HG03103 (cell line): ENCODE measurements around the gene ULK4.

ENCODE experiments used
- ATAC-seq: cut with Tn5 transposase; IDR thresholded peaks from one replicate; pipeline ENCODE4 v1.9.1; 2021; ENCODE audit warnings: low read depth; ENCODE audit not compliant: unreplicated experiment

Gene ULK4

DNA sequence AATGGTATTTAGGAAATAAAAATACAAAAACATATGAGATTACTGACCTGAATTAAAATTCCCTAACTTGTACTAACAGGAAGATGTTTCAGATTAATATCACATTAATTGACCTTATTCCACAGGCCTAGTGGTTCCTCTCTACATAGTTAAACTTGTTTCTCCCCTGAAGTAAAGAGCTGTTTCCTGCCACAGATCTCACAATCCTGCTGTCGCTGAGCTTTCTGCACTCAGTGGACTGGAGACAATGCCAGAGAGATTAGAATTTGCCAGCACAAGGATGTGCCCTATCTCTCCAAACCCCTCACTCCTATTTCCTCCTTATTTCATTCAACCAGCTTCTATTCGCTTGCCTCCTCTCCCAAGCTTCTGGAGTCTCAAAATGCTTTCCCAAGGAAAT, 632.0 kb downstream of the ULK4 start:
- no peak for ATAC-seq

DNA sequence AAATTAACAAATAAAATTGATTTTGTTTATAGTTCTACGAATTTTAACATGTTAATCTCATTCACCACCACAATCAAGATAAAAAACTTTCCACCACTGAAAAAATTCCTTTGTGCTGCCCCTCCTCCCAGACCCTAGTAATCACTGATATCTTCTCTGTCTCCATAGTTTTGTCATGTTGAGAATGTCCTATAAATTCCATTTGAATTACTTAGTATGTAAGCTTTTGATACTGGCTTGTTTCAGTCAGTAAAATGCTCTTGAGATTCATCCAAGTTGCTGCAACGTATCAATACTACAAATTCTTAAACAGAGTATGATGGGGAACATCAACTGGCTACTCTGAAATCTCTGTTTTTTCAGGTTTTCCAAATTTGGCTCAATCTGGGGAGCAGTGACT, 633.0 kb downstream of the ULK4 start:
- ATAC-seq, result no peak

DNA sequence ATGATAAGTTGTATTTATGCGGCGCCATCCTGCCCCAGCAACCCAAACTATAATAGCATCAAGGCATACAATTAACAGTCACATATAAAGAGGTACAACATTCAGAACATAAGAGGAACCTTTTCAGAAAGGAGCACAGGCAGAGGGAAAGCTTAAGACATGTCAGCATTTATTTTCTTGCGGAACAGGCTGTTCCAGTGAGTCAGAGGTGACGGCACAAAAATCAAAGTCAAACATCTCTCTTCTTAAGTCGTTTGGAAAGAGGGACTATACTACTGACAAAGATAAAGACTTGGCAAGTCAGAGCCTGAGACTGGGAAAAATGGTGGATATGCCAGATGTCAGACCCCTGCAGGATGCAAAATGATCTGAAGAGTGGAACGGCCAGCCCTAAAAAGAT, 634.2 kb downstream of the ULK4 start:
- ATAC-seq, result no peak

DNA sequence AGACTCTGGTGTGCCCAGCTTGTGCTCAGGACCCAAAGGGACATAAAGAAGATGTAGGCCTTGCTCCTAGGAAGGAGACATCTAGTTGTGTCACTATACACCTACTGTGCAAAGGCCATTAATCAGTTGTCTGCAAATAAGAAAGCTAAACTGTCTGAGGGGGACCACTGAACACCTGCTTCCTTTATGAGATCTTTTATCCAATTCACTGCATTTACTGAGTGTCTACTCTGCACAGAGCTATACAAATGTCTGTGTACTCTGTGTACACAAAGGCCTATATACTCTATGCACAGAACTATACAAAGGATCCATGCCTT, 637.8 kb downstream of the ULK4 start:
- no peak for ATAC-seq

DNA sequence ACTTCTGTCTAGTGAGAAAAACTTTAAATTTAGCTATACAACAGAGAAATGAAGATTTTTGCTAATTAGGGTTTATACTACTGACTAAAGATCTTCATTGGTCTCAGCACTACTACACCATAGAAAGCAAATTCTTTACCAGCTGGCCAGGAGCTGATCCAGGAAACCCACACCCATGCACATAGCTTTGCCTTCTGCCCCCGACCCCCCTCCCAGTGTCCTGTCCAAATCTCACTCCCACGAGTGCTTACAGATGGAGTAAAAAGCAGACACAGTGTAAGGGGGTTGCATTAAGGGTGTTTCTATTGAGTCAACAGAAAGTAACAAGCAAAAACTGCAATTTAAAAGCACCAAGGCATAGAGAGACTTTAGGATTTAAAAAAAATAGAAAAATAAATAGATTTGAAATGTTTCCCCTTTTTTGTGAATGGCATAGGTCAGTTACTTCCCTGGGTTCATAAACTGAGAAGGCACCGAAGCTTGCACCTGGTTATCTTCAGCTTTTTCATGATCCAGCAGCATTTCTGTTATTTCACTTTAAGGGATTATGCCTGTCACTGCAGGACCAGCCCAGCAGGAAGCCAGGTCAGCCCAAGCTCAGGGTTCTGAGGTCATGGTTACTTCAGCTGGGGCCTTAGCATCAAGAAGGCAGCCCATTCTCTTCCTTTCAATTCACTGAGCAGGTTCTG, 638.3 kb downstream of the ULK4 start:
- no peak for ATAC-seq

DNA sequence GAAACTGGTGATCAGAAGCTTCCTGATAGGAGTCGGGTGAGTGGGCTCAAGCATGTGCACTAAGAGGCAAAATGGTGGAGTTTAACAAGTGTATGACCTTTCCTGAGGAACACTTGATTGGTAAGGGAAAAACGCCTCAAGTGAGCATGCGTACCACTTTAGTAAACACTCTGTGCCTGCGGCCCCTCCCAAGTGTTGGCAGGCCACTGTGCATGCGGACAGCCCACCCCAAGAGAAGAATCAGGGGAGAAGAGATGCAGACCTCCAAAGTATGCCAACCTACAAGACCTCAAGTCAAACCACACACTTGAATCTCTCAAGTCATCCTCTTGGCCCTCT, 640.3 kb downstream of the ULK4 start:
- no peak for ATAC-seq

DNA sequence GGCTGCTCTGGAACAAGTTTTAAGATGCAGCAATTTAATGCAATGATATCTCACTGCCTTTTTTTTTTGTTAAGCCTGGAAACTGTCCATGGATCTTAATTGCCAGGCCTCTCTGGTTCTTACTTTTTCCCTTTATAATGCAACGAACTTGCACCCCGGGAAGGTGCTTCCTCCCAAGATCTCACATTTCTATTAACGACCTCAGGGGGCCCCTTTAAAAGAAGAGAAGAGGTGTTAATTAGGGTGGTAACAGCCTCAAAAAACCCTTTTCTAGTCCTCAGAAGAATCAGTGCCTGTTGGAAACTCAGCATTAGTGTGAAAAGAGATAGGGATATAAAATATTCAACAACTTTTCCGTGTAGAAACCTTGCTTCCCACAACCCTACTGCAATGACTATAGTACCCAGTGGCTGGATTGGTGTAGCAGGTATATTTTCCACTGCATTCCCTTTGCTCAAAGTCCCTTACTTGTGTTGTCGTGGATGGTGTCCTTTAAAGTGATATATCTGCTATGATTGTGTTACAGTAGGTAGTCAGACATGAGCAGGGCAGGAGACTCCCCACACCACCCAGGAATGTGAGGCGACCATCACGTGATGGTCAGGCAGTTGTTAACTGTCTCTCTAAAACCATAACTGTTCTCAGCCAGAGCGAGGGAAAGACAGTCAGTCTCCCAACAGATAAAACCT, 640.8 kb downstream of the ULK4 start:
- no peak for ATAC-seq

DNA sequence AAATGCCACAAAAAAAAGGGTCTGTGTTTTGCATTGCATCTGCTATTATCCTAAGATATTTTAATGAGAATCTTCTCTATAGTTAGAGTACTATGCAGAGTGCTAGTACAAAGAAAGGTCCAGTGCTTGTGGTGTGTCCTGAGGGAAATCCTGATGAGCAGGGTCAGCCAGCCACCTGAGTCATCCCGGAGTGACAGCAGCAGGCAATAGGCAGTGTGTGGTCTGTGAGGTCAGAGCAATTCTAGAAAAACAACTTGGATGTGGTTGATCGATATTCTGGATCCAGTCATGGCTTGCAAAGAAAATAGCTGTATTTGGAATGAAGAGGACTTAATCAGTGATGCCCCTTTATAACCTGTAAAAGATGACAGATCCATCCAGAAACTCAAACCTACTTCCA, 643.4 kb downstream of the ULK4 start:
- no peak for ATAC-seq

DNA sequence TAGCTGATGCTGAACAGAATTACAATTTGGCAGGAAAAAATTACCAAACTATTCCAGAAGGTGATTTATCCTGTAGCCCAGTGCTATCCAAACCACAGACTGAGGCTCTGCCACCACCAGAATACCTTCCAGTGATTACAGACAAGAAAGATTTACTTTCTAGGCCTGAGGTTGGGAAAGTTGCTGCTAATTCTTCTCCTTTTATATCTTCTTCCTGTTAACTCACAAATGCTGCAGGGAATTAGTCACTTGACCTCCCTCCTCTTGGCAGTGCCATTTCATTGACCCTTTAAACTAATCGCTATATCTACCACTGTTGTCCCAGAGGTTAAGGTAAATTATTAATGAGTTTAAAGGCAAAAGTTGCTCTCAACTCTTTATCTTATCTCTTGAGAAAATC, 644.2 kb downstream of the ULK4 start:
- ATAC-seq, result no peak

DNA sequence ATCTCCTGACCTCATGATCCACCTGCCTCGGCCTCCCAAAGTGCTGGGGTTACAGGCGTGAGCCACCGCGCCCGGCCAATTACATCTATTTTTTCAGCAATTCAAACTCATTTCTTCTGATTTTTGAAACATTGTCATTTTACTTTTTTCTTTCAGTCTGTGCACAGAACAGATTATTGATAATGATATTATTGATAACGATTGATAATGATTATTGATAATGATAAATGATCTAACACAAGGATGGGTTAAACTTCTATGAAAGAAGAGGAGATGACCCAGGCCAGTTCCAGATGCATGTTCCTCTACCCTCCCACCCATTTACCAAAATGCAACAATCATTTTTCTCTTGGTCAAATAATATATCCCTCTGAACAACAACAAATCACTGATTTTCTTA, 644.6 kb downstream of the ULK4 start:
- no peak for ATAC-seq

DNA sequence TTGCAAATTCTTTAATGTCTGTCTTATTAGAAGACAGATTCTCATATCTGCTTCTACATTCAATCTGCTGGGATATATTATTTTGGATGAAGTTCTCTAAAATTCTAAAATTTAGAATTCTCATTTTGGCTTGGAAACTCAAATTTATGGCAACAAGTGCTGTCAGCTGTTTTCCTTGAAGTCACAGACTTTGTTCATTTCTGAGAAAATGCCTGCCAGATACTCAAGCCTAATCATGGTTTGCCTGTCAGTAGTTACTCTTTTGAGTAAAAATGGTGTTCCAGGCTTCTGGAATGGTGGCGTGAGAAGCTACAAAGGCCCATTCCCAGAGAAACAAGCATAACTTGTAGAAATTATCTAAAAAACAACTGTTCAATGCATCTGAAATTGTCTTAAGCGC, 646.8 kb downstream of the ULK4 start:
- ATAC-seq, result no peak

DNA sequence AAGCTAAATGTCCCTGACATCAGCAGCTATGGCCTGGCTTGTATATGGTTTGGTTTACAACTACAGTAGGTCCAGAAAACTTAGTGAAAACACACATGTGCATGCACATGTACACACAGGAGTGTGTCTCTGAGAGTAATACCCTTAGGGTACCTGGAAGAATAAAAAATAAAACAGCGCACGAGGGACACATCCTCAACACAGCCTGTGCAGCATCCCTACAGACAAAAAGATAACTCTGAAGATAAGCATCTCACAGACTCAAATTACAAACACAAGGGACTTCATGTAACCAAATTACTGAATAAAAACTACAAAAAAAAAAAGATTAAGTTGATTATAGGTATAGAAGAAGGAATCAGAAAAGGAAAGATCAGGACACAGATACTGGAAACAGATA, 653.8 kb downstream of the ULK4 start:
- ATAC-seq, result no peak

DNA sequence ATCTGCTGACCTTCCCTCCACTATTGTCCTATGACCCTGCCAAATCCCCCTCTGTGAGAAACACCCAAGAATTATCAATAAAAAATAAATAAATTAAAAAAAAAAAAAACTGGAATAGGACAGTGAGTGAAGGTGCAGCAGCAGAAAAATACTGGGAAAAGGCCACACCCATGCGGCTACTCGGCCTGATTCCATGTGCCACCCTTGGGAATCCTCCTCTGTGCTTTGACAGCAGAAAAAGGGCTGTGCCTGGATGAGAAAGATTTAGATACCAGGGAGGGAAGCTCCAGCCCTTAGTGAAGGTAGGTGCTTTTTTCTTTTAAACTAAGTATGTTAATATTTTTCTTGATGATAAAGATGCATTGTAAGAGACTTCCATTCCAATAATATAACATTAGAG, 654.8 kb downstream of the ULK4 start:
- no peak for ATAC-seq

DNA sequence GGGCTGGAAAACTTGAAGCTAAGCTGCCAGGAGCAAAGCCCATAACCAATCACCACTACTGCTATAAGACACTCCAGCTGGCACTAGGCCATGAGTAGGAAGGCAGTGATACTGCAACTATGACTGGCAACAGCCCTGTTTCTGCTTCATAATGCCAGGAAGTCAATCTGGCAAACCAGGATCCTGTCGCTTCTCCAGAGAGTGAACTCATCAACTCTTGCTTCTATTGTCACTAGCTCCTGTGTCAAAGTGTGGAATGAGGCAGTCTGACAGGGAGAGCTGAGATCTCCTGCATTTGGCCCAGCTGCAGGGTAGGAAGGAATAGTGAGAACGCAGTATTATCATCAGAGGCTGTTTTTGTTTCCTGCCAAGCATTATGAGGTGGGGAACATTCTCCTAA, 657.3 kb downstream of the ULK4 start:
- ATAC-seq, result no peak

DNA sequence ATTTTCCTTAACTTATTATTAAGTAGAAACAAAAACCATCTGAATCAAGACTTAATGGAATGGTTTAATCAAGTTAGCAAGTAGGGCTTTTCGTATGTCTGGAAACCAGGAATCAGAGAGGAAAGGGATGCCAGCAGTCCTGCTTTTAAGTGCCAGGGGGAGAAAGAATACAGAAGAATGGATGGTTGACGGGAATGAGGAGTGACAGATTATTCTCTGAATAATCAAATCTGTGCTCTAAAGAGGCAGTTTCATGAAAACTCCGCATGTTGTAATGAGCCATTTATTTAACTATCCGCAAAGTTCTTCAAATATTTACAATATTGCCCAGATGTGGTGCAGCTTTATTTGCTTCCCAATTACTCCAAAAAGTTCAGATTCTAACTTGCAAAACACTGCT, 659.6 kb downstream of the ULK4 start:
- no peak for ATAC-seq

DNA sequence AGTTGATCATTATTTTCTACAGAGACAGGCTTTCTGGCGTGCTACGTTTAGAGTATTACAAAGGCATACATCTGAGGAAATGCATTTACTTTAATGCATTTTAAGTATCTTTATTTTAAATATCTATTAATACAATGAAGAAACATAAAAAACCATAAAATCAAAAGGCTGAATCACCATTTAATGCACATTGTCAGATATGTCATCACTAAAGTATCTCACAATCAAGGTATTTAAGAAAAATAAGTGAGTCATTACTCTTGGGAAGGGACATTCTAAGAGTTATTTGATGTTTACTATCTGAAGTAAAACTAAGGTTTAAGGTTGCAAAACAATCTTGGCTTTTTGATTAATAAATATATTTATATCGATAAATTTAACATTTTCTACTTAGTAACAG, 660.4 kb downstream of the ULK4 start:
- ATAC-seq, result no peak

DNA sequence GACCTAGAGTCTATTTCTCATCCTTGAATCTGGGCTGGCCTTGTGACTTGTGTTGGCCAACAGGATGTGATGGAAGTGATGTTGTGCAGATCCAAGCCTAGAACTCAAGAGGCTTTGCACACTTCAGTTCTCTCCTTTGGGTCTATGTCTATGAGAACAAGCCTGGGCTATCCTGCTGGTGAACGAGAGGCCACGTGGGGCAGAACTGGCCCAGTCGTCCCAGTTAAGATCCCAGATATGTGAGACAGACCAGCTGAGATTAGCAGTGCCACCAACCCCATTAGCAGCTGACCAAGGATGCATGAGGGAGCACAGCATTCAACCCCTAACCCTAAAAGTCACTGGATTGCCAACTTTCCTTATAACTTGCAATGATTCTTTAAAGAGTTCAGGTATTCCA, 662.9 kb downstream of the ULK4 start:
- no peak for ATAC-seq

DNA sequence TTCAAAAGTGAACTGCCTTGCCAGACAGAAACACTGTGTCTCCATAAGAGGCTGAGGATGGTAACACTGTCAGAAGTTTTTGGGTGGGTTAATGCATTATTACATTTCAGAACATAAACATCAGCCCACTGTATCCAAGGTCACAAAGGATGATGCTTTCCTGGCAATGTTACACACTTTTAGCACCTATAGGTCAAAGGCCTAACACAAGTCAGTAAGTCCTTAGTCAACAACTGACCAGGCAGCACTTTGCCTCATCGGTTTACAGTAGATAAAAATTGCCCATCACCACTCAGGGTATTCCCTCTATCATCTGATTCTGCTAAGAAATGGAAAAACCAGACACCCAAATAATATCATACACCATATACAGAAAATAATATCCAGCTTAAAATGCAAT, 664.2 kb downstream of the ULK4 start:
- no peak for ATAC-seq

DNA sequence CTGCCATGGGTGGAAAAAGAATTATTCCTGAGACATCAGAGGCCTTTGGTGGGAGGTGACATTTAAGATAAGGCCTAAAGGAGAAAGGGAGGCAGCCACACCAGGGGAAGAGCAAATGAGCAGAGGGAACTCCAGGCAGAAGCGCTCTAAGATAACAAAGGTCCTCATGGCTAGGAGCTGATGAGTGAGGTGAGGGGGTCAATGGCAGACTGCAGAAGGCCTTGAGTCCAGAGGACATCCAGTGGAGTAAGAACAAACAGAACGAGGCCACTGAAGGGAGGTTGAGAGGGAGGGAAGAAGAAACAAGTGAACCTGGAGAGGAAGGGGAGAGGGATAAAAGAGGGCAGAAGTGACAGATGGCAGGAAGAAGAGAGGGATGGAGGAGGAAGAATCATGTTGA, 665.3 kb downstream of the ULK4 start:
- ATAC-seq, result no peak

DNA sequence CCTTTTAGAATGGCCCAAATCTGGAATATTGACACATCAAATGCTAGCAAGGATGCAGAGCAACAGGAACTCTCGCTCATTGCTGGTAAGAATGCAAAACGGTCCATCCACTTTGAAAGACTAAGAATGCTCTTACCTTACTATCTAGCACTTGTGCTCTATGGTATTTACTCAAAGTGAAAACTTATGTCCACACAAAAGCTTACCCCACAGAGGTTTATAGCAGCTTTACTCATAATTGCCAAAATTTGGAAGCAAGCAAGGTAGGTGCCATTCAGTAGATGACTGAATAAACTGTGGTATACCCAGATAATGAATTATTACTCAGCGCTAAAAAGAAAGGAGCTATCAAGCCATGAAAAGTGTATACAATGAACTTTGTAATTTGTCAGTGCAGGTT, 666.2 kb downstream of the ULK4 start:
- no peak for ATAC-seq

DNA sequence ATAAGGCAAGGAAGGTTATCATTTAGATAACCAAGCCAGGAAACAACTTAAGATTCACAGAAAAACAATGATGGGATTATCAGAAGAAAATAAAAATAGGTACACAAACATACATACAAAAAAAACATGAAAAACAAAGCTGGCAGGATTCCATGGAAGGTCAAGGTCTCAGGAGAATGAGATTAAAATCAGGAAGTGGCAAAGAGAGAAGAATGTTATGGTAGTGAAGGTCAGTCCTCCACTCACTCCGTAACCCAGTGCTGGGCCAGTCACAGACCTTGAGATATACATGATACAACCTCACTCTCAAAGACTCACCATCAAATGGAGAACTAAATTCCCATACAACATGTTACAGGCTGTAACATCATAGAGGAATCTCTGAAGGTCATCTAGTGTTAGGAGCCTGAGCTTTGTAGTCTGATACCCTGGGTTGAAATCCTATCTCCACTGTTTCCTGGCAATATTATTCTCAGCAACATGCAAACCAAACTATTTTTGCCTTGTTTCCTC, 668.7 kb downstream of the ULK4 start:
- no peak for ATAC-seq

DNA sequence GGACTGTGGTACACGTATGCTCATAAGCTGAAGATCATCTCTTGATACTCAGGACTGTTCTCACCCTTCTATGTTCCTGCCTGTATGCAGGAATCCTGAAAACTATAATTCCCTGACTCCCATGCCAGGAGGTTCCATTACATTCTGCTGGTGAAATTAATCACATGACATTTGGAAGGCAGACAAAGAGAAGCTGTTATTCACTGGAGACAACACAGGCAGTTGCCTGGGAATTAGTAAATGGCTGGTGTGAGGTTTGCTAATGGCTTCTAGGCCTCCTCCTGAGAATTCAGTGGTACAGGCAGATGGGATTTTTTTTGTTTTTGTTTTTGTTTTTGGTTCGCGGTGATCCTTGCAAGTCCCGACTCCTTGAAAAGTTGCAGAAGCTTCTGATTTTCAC, 671.2 kb downstream of the ULK4 start:
- no peak for ATAC-seq

DNA sequence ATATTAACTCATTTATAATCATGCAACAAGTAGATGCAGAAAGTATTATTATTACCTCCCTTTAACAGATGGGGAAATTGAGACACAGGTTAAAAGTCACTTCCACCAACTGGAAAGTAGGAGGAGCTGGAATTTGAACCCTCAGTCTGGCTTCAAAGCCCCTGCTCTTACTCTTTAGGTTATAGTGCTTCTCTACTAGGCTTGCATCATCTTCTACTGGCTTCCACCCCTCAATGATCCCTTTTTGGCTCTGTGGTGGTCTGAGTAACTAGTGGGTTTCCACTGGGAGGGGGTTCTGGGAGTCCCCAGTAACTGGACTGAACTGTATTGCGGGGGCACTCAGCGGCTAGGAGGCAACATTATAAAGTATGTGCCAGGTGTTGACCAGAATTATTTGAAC, 671.6 kb downstream of the ULK4 start:
- ATAC-seq, result no peak
